Right renal cortex interstitium (tissue), 3 donors: Measurements from ENCODE around the gene COPS7A. TPM values are rescaled to one million over a fixed set of nuclear protein-coding genes. Genes with fewer than 3 reads are reported as not detected.

ENCODE experiments used
- DNase-seq, 3 donors: peaks; one replicate each; pipeline ENCODE4 v3.0.0-alpha.2; 2013; ENCODE audit warnings: low read depth in 3 of 3, low spot score in 2 of 3
- polyA plus RNA-seq, 3 donors: library from polyadenylated mRNA; unstranded; fragments of 120-200 nt; gene quantifications; one replicate each; pipeline ENCODE4 v1.2.1, GENCODE V29; 2013; ENCODE audit not compliant: insufficient read length in 3 of 3

Gene COPS7A
- polyA plus RNA-seq, 3 donors, result 58.7 to 69.4 (median 63.4) TPM

- DNase-seq, result no peak
Measured at GRCh38 chr12:6747216-6747615, 23.4 kb downstream of the COPS7A start.

- no peak for DNase-seq
Measured at GRCh38 chr12:6748761-6749160, 24.9 kb downstream of the COPS7A start.

GRCh38 chr12:6750506-6750905, 26.7 kb downstream of the COPS7A start:
- no peak for DNase-seq

GRCh38 chr12:6751767-6752166, 27.9 kb downstream of the COPS7A start:
- no peak for DNase-seq

GRCh38 chr12:6752167-6752920, 28.5 kb downstream of the COPS7A start:
- DNase-seq, result no peak

- DNase-seq, result peak; percentile 95 to 98 (median 97)
Measured at GRCh38 chr12:6752921-6753771, 29.3 kb downstream of the COPS7A start, which contains the start of gene MLF2. Gene MLF2, minus strand, starts transcription at chr12:6753141. Its CDS starts 807 bp downstream, at chr12:6752334.

GRCh38 chr12:6753772-6754356, 30.0 kb downstream of the COPS7A start:
- no peak for DNase-seq

GRCh38 chr12:6754411-6754810, 30.6 kb downstream of the COPS7A start:
- no peak for DNase-seq

GRCh38 chr12:6757028-6757690, 33.3 kb downstream of the COPS7A start:
- no peak for DNase-seq

- DNase-seq, result no peak
Measured at GRCh38 chr12:6758506-6759095, 34.8 kb downstream of the COPS7A start.

- no peak for DNase-seq
Measured at GRCh38 chr12:6759741-6760140, 35.9 kb downstream of the COPS7A start.

- DNase-seq, result no peak
Measured at GRCh38 chr12:6763380-6763779, 39.5 kb downstream of the COPS7A start.

- DNase-seq, result peak; percentile 93 to 97 (median 96)
Measured at GRCh38 chr12:6764011-6764828, 40.4 kb downstream of the COPS7A start.

- no peak for DNase-seq
Measured at GRCh38 chr12:6765048-6765633, 41.3 kb downstream of the COPS7A start.

GRCh38 chr12:6765634-6766581, 42.1 kb downstream of the COPS7A start, which contains the start of gene PTMS:
Gene PTMS, plus strand, starts transcription at chr12:6766363. Its CDS starts 343 bp downstream, at chr12:6766706.
- DNase-seq, result peak in 1 of 3 donors; percentile 84

GRCh38 chr12:6766651-6767349, 43.0 kb downstream of the COPS7A start:
- no peak for DNase-seq
